HepG2 (cell line): Measurements from ENCODE around the gene YIPF1. TPM values are rescaled to one million over a fixed set of nuclear protein-coding genes. Genes with fewer than 3 reads are reported as not detected.

Experiments
- CTCF ChIP-seq: sonication (generic); formaldehyde crosslinking; IDR thresholded peaks from 2 replicates; pipeline ENCODE4 v1.5.0; 2020; ENCODE audit warnings: mild to moderate bottlenecking, missing genetic modification reagents, moderate library complexity
- LCORL ChIP-seq, 2 experiments: fragments of 450-650 bp in 1 of 2; sonication (generic) in 1 of 2; formaldehyde crosslinking in 1 of 2; IDR thresholded peaks; 2 replicates each; pipeline versions ENCODE4 v1.5.0 to v1.6.1; 2017 to 2020; ENCODE audit warnings: antibody characterized with exemption in 1 of 2, missing genetic modification reagents in 1 of 2
- MYNN ChIP-seq: sonication (generic); formaldehyde crosslinking; IDR thresholded peaks from 2 replicates; pipeline ENCODE4 v1.4.0; 2020; ENCODE audit warnings: mild to moderate bottlenecking, low read depth, missing genetic modification reagents
- POLR2AphosphoS2 ChIP-seq: IDR thresholded peaks from 2 replicates; pipeline ENCODE4 v1.6.1; 2011; ENCODE audit warnings: low read depth, low read length, improper control_type of control experiment
- RAD21 ChIP-seq: fragments of 450-650 bp; formaldehyde crosslinking; IDR thresholded peaks from 2 replicates; pipeline ENCODE4 v1.5.0; 2020; ENCODE audit warnings: mild to moderate bottlenecking
- SMC3 ChIP-seq: IDR thresholded peaks from 2 replicates; pipeline ENCODE4 v1.6.1; 2011; ENCODE audit warnings: low read length, improper control_type of control experiment
- SP2 ChIP-seq: sonication (generic); formaldehyde crosslinking; IDR thresholded peaks from 2 replicates; pipeline ENCODE4 v1.5.1; 2020; ENCODE audit warnings: mild to moderate bottlenecking, missing genetic modification reagents
- ZNF652 ChIP-seq: IDR thresholded peaks from 2 replicates; pipeline ENCODE4 v1.6.1; 2016; ENCODE audit warnings: low read depth, borderline replicate concordance
- polyA plus RNA-seq, 8 experiments: library from polyadenylated mRNA; depleted of rRNA in 3 of 8; stranded (reverse) in 7 of 8; unstranded in 1 of 8; fragments of >200 nt; fragmentation: Illumina TruSeq in 4 of 8; extraction: Trizol in 4 of 8; gene quantifications; 2 replicates each; pipeline versions ENCODE4 v1.2.1 to v1.2.3, GENCODE V29; 2011 to 2016; ENCODE audit warnings: low read depth in 4 of 8, missing spikeins in 1 of 8, mixed read lengths in 1 of 8; ENCODE audit not compliant: insufficient read depth in 1 of 8
- total RNA-seq, 5 experiments: library from RNA; depleted of rRNA; stranded (reverse); fragments of >200 nt; fragmentation: Illumina TruSeq; extraction: Trizol; gene quantifications; 2 replicates each; pipeline ENCODE4 v1.2.3, GENCODE V29; 2016; ENCODE audit warnings: low read depth in 1 of 5
- TF ChIP-seq, protein P1 (sequence below): sonication (generic); formaldehyde crosslinking; IDR thresholded peaks from 2 replicates; pipeline ENCODE4 v1.9.0; 2021; ENCODE audit warnings: missing genetic modification reagents, borderline replicate concordance

YIPF1 gene
- total and polyA plus RNA-seq, 2 of the 13 experiments (the other 11 are each of a cell fraction or from before 2014, with no cell fraction given) = 21.1 to 31.9 TPM

DNA sequence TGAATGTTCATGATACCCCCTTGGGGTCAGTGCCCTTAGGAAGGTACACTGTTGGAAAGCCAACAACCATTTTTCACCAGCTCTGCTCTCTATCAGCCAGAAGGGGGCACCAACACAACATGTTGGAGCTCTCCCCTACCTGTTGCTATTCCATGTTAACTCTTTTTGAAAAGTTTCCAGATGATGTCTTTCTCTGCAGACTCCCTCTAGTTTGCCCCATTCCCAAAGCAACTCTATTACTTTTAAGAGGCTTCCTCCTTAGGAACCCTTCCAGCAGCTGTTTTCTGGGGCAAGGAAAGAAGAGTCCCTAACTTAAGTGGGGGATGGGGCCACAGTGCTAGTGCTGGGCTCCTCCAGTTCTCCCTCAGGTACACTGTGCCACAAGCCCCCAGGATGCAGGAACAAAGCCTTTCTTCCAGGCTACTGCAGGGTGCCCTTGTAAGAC lies 28.6 kb downstream of the YIPF1 start (continued):
- TF ChIP-seq CTCF (CRISPR knock-in tag) = peak; percentile 90
- TF ChIP-seq LCORL (IDR thresholded peaks at IDR 0.05) = no peak
- no peak for TF ChIP-seq LCORL (CRISPR knock-in tag; IDR thresholded peaks at IDR 0.05)
- TF ChIP-seq MYNN (CRISPR knock-in tag) = no peak
- TF ChIP-seq ZNF652 (CRISPR knock-in tag) = 0 out of 2 replicates have a peak, but pooled peaks have one; percentile 50
- TF ChIP-seq SP2 (CRISPR knock-in tag) = no peak
- no peak for TF ChIP-seq POLR2AphosphoS2
- TF ChIP-seq, protein P1, sequence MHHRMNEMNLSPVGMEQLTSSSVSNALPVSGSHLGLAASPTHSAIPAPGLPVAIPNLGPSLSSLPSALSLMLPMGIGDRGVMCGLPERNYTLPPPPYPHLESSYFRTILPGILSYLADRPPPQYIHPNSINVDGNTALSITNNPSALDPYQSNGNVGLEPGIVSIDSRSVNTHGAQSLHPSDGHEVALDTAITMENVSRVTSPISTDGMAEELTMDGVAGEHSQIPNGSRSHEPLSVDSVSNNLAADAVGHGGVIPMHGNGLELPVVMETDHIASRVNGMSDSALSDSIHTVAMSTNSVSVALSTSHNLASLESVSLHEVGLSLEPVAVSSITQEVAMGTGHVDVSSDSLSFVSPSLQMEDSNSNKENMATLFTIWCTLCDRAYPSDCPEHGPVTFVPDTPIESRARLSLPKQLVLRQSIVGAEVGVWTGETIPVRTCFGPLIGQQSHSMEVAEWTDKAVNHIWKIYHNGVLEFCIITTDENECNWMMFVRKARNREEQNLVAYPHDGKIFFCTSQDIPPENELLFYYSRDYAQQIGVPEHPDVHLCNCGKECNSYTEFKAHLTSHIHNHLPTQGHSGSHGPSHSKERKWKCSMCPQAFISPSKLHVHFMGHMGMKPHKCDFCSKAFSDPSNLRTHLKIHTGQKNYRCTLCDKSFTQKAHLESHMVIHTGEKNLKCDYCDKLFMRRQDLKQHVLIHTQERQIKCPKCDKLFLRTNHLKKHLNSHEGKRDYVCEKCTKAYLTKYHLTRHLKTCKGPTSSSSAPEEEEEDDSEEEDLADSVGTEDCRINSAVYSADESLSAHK = no peak
- TF ChIP-seq RAD21 (CRISPR knock-in tag) = peak; percentile 76; the same call in 1 of the 2 replicates
- TF ChIP-seq SMC3 = peak; percentile 89
